ENCODE data around the gene XPO1. TPM values are rescaled to one million over a fixed set of nuclear protein-coding genes. Genes with fewer than 3 reads are reported as not detected.

XPO1 gene
- total RNA-seq, 4 donors from 2014 or later, result 49.9 to 70.3 (median 62.2) TPM

GRCh38 chr2:61436092-61436491 lies 102.1 kb downstream of the XPO1 start:
- no peak overlapping the region for H3K4me3 ChIP-seq (ENCODE audit: low read depth, poor library complexity, severe bottlenecking)
- DNase-seq (ENCODE audit: low spot score in 2 of 2), result peak in 1 of 2 donors; percentile 58
- TF ChIP-seq POLR2A (IDR thresholded peaks at IDR 0.05) (no peak), CTCF (IDR thresholded peaks at IDR 0.05) (no peak)
- intact Hi-C loops (cut with DNase I; ENCODE audit: low total_unique reads), result no loop called here
- whole genome bisulfite sequencing, 2 donors, result 66 to 74% methylated on average over 2 of the region's 2 CpGs

- WGBS, 2 donors, result 88 to 93% methylated on average over 1 of the region's 1 CpG
Observed at GRCh38 chr2:61435291-61435690, 102.9 kb downstream of the XPO1 start.

GRCh38 chr2:61434314-61434713 lies 103.8 kb downstream of the XPO1 start:
- intact Hi-C loops (cut with DNase I; ENCODE audit: low total_unique reads), result no loop called here
- TF ChIP-seq POLR2A (IDR thresholded peaks at IDR 0.05), result no peak
- TF ChIP-seq CTCF (IDR thresholded peaks at IDR 0.05), result no peak
- no peak overlapping the region for H3K4me3 ChIP-seq (ENCODE audit: low read depth, poor library complexity, severe bottlenecking)
- no peak for DNase-seq (ENCODE audit: low spot score in 2 of 2)

More at GRCh38 chr2:61435291-61435690, 102.9 kb downstream of the XPO1 start:
- no peak overlapping the region for H3K4me3 ChIP-seq (ENCODE audit: low read depth, poor library complexity, severe bottlenecking)
- DNase-seq (ENCODE audit: low spot score in 2 of 2), result no peak
- TF ChIP-seq CTCF (IDR thresholded peaks at IDR 0.05) (no peak), POLR2A (IDR thresholded peaks at IDR 0.05) (no peak)
- intact Hi-C loops (cut with DNase I; ENCODE audit: low total_unique reads), result no loop called here

GRCh38 chr2:61433606-61434005 lies 104.5 kb downstream of the XPO1 start:
- no peak for DNase-seq (ENCODE audit: low spot score in 2 of 2)
- intact Hi-C loops (cut with DNase I; ENCODE audit: low total_unique reads), result no loop called here
- 100% methylated on average over 1 of the region's 1 CpG for WGBS, 2 donors
- TF ChIP-seq CTCF (IDR thresholded peaks at IDR 0.05), result no peak
- no peak for TF ChIP-seq POLR2A (IDR thresholded peaks at IDR 0.05)
- no peak overlapping the region for H3K4me3 ChIP-seq (ENCODE audit: low read depth, poor library complexity, severe bottlenecking)

- H3K4me3 ChIP-seq (ENCODE audit: low read depth, poor library complexity, severe bottlenecking), result no peak overlapping the region
- no peak for DNase-seq (ENCODE audit: low spot score in 2 of 2)
- 93 to 100% methylated on average over 3 of the region's 3 CpGs for whole genome bisulfite sequencing, 2 donors
- TF ChIP-seq POLR2A (IDR thresholded peaks at IDR 0.05) (no peak), CTCF (IDR thresholded peaks at IDR 0.05) (no peak)
- intact Hi-C loops (cut with DNase I; ENCODE audit: low total_unique reads), result no loop called here
Observed at GRCh38 chr2:61432990-61433389, 105.2 kb downstream of the XPO1 start.

- TF ChIP-seq POLR2A (IDR thresholded peaks at IDR 0.05) (no peak), CTCF (IDR thresholded peaks at IDR 0.05) (no peak)
- no peak overlapping the region for H3K4me3 ChIP-seq (ENCODE audit: low read depth, poor library complexity, severe bottlenecking)
- WGBS, 2 donors, result 99 to 100% methylated on average over 5 of the region's 5 CpGs
- intact Hi-C loops (cut with DNase I; ENCODE audit: low total_unique reads), result no loop called here
- DNase-seq (ENCODE audit: low spot score in 2 of 2), result no peak
Observed at GRCh38 chr2:61431345-61431744, 106.8 kb downstream of the XPO1 start.
